K562 (cell line): ENCODE data around the gene STAB1. TPM values are rescaled to one million over a fixed set of nuclear protein-coding genes. Genes with fewer than 3 reads are reported as not detected.

Experiments used
- ATAC-seq: fragments of 200-7000 bp; cut with Tn5 transposase; 3 replicates; pipeline ENCODE4 v1.9.1; 2020; ENCODE audit warnings: moderate library complexity
- BruUV-seq: library from RNA; stranded (reverse); fragments of 400-500 nt; replicated peaks from 2 replicates; lab custom pipeline; 2021; lab: Mats Ljungman, UMichigan
- CTCF ChIA-PET: fragments of 300-600 bp; formaldehyde crosslinking; extraction: SDS; loops from one replicate; lab custom pipeline; 2021; ENCODE audit warnings: low intra/inter-chr PET ratio; lab: Yijun Ruan, JAX
- POLR2A ChIA-PET: fragments of 300-600, 350-650 bp; sonication (Branson Sonifier 250); formaldehyde crosslinking; extraction: SDS; loops from one replicate; lab custom pipeline; 2021; ENCODE audit warnings: antibody characterized with exemption, inconsistent platforms; lab: Yijun Ruan, JAX
- DNase-seq, 4 experiments: peaks; one replicate each; pipeline versions ENCODE4 v3.0.0 to v3.0.0-alpha.2; 2011 to 2018; ENCODE audit warnings: low spot score in 3 of 4, mixed read lengths in 3 of 4; ENCODE audit errors: extremely low read depth in 1 of 4
- FAIRE-seq: peaks from 2 replicates; lab custom pipeline; 2011; peaks lifted over from hg19 to GRCh38; lab: Jason Lieb, UNC
- H2AFZ ChIP-seq: 2 replicates; pipeline ENCODE4 v1.6.0; 2011; ENCODE audit warnings: low read depth, low read length, control low read depth, inconsistent platforms
- H3K27ac ChIP-seq: fragments of 200-600 bp; 3 replicates; pipeline ENCODE4 v1.8.0; 2011; ENCODE audit warnings: low read depth, mild to moderate bottlenecking, control low read depth, inconsistent platforms, low read length, moderate library complexity, mixed read lengths; ENCODE audit errors: extremely low read depth
- H3K27me3 ChIP-seq, 2 experiments: fragments of 300-600 bp in 1 of 2; 2 replicates in 1 of 2; 3 replicates in 1 of 2; pipeline versions ENCODE4 v1.6.0 to v1.8.0; 2011; ENCODE audit warnings: inconsistent platforms in 2 of 2, low read length in 2 of 2, mild to moderate bottlenecking in 1 of 2, mixed read lengths in 1 of 2, moderate library complexity in 1 of 2; ENCODE audit not compliant: control insufficient read depth in 2 of 2, insufficient read depth in 2 of 2
- H3K36me3 ChIP-seq: fragments of 300-600 bp; 3 replicates; pipeline ENCODE4 v1.8.0; 2011; ENCODE audit warnings: mild to moderate bottlenecking, low read length, inconsistent platforms; ENCODE audit not compliant: control insufficient read depth, insufficient read depth
- H3K4me1 ChIP-seq, 2 experiments: fragments of 200-600 bp in 1 of 2; replicated peaks in 1 of 2; 2 replicates in 1 of 2; 3 replicates in 1 of 2; pipeline versions ENCODE4 v1.5.1 to v1.8.0; 2011; ENCODE audit warnings: inconsistent platforms in 2 of 2, low read length in 2 of 2, mild to moderate bottlenecking in 1 of 2, mixed read lengths in 1 of 2, moderate library complexity in 1 of 2; ENCODE audit not compliant: control insufficient read depth in 2 of 2, insufficient read depth in 2 of 2
- H3K4me2 ChIP-seq: 2 replicates; pipeline ENCODE4 v1.6.1; 2011; ENCODE audit warnings: low read length, control low read depth, inconsistent platforms, mixed read lengths; ENCODE audit not compliant: insufficient read depth
- H3K4me3 ChIP-seq: fragments of 200-600 bp; sonication (generic), shearing (Covaris generic); 2 replicates; pipeline ENCODE4 v1.5.1; 2016; ENCODE audit warnings: control low read depth, inconsistent platforms
- H3K79me2 ChIP-seq: fragments of 200-600 bp; 3 replicates; pipeline ENCODE4 v1.8.0; 2011; ENCODE audit warnings: low read length, inconsistent platforms; ENCODE audit not compliant: control insufficient read depth, insufficient read depth
- H3K9ac ChIP-seq, 2 experiments: 2 replicates each; pipeline versions ENCODE4 v1.6.0 to v1.6.1; 2011; ENCODE audit warnings: low read depth in 2 of 2, low read length in 2 of 2, control low read depth in 1 of 2, inconsistent platforms in 1 of 2, mild to moderate bottlenecking in 1 of 2, mixed read lengths in 1 of 2; ENCODE audit not compliant: insufficient read depth in 1 of 2
- H3K9me1 ChIP-seq: one replicate; pipeline ENCODE4 v1.6.0; 2011; ENCODE audit warnings: inconsistent platforms, mild to moderate bottlenecking, low read length, moderate library complexity; ENCODE audit not compliant: control insufficient read depth, insufficient read depth
- H3K9me3 ChIP-seq: replicated peaks from 2 replicates; pipeline ENCODE4 v1.5.1; 2011; ENCODE audit warnings: low read depth, low read length, inconsistent platforms; ENCODE audit not compliant: control insufficient read depth, insufficient read depth
- H4K20me1 ChIP-seq: replicated peaks from 2 replicates; pipeline ENCODE4 v1.6.1; 2011; ENCODE audit warnings: low read length, inconsistent platforms, mixed read lengths; ENCODE audit not compliant: control insufficient read depth, insufficient read depth
- C11orf30 ChIP-seq: fragments of 450-650 bp; IDR thresholded peaks from 2 replicates; pipeline ENCODE4 v1.6.1; 2016; ENCODE audit warnings: low read depth, mild to moderate bottlenecking
- CEBPG ChIP-seq, 3 experiments: fragments of 200-800 bp in 1 of 3; sonication (Bioruptor generic) in 1 of 3; sonication (generic) in 1 of 3; formaldehyde crosslinking in 1 of 3; IDR thresholded peaks in 2 of 3; conservative IDR thresholded peaks in 1 of 3; 2 replicates each; pipeline versions ENCODE4 v1.6.1 to v1.8.0; 2016 to 2022; ENCODE audit warnings: missing compliant biosample characterization in 2 of 3, missing genetic modification characterization in 2 of 3, mild to moderate bottlenecking in 1 of 3, missing genetic modification reagents in 1 of 3
- EGR1 ChIP-seq: fragments of 450-650 bp; conservative IDR thresholded peaks from 2 replicates; pipeline ENCODE4 v1.6.1; 2017; ENCODE audit warnings: mild to moderate bottlenecking
- LCOR ChIP-seq: sonication (generic); formaldehyde crosslinking; IDR thresholded peaks from 2 replicates; pipeline ENCODE4 v1.8.0; 2022; ENCODE audit warnings: mild to moderate bottlenecking, missing genetic modification reagents
- MAFG ChIP-seq: fragments of 450-650 bp; conservative IDR thresholded peaks from 2 replicates; pipeline ENCODE4 v1.6.1; 2016; ENCODE audit warnings: missing genetic modification characterization, missing compliant biosample characterization
- NCOA2 ChIP-seq, 2 experiments: fragments of 450-650 bp; IDR thresholded peaks; 2 replicates each; pipeline ENCODE4 v1.6.1; 2018; ENCODE audit warnings: mild to moderate bottlenecking in 2 of 2, moderate library complexity in 1 of 2; ENCODE audit not compliant: partially characterized antibody in 2 of 2
- NFE2 ChIP-seq: IDR thresholded peaks from 2 replicates; pipeline ENCODE4 v1.6.1; 2014; ENCODE audit warnings: antibody characterized with exemption, low read depth
- NFE2L1 ChIP-seq: fragments of 450-650 bp; IDR thresholded peaks from 2 replicates; pipeline ENCODE4 v1.6.1; 2016; ENCODE audit warnings: missing genetic modification characterization, low read depth, mild to moderate bottlenecking, missing compliant biosample characterization, moderate library complexity, borderline replicate concordance
- VEZF1 ChIP-seq: fragments of 200-800 bp; sonication (Bioruptor generic); IDR thresholded peaks from 2 replicates; pipeline ENCODE4 v1.6.1; 2017; ENCODE audit warnings: missing genetic modification characterization, missing compliant biosample characterization
- ZBTB12 ChIP-seq: fragments of 250-450 bp; sonication (Bioruptor Pico); IDR thresholded peaks from 2 replicates; pipeline ENCODE4 v1.4.0; 2020
- ZNF316 ChIP-seq: fragments of 450-650 bp; IDR thresholded peaks from 2 replicates; pipeline ENCODE4 v1.6.1; 2016
- ZNF324 ChIP-seq: fragments of 250-450 bp; sonication (Bioruptor Pico); IDR thresholded peaks from 2 replicates; pipeline ENCODE4 v1.4.0; 2020; ENCODE audit warnings: mild to moderate bottlenecking
- WGBS: fragments of 100-300 bp; shearing (Covaris generic); methylation state at CpG from one replicate; pipeline ENCODE4 v1.1.6; 2016; ENCODE audit warnings: low coverage, mixed read lengths; ENCODE audit not compliant: insufficient coverage; ENCODE audit errors: missing lambda C conversion rate; 5-methylcytosine and 5-hydroxymethylcytosine counted together
- in situ Hi-C: fragments of 300-500 bp; cut with MboI; formaldehyde crosslinking; loops from 4 replicates; pipeline ENCODE4 v1.15.0; 2018; ENCODE audit warnings: inconsistent platforms, mixed read lengths
- intact Hi-C: fragments of 100-400 bp; cut with micrococcal nuclease; formaldehyde crosslinking; loops from 2 replicates; pipeline ENCODE4 v1.14.2; 2022
- polyA plus RNA-seq, 8 experiments: library from polyadenylated mRNA; depleted of rRNA in 4 of 8; stranded (reverse) in 5 of 8; unstranded in 3 of 8; fragments of >200 nt; fragmentation: Nextera tagmentation in 2 of 8; fragmentation: Illumina TruSeq in 1 of 8; extraction: Ambion mirVana in 2 of 8; extraction: Trizol in 1 of 8; gene quantifications; 2 replicates each; pipeline versions ENCODE4 v1.2.1 to v1.2.3, GENCODE V29; 2011 to 2014; ENCODE audit warnings: inconsistent platforms in 1 of 8, missing spikeins in 1 of 8
- total RNA-seq, 7 experiments: library from RNA; depleted of rRNA in 6 of 7; stranded (reverse); fragments of >200 nt in 6 of 7; fragmentation: Illumina TruSeq in 2 of 7; extraction: Trizol in 2 of 7; gene quantifications; 2 replicates each; pipeline versions ENCODE4 v1.2.1 to v1.2.3, GENCODE V29; 2011 to 2021; ENCODE audit warnings: low replicate concordance in 1 of 7

Gene STAB1
- total and polyA plus RNA-seq, 9 of the 15 experiments (the other 6 are each of a cell fraction or from before 2014, with no cell fraction given) = 0.20 to 3.9 (median 1.2) TPM

- in situ Hi-C loops = no loop called here
- Histone ChIP-seq H3K9me1 (no peaks in the 10 kb centered on the region), H3K4me2 (no peak overlapping the region), H4K20me1 (no peaks in the 10 kb centered on the region), H3K4me3 (no peak overlapping the region), H3K27me3 (no peaks in the 10 kb centered on the region), H3K9ac (peak overlapping the region in 1 of 2 experiments; percentile 55; a peak in 2 of 4 replicates), H3K4me1 (peaks cover 5 to 52% of the 10 kb centered on the region in 2 experiments; a peak in 3 of 5 replicates), H3K36me3 (no peaks in the 10 kb centered on the region), H2AFZ (0 out of 2 replicates have a peak overlapping the region, but pooled peaks have one; percentile 4), H3K79me2 (no peaks in the 10 kb centered on the region), H3K27ac (no peak overlapping the region), H3K9me3 (no peaks in the 10 kb centered on the region)
- no peak for TF ChIP-seq LCOR (CRISPR knock-in tag)
- TF ChIP-seq ZNF324 (CRISPR knock-in tag) = no peak
- peak; percentile 62 for TF ChIP-seq C11orf30
- 0 out of 2 replicates have a peak, but pooled peaks have one; percentile 19 for TF ChIP-seq MAFG (tag)
- TF ChIP-seq NFE2L1 (tag) = no peak
- peak; percentile 55 for TF ChIP-seq ZNF316
- TF ChIP-seq CEBPG (CRISPR knock-in tag; IDR thresholded peaks at IDR 0.05) = no peak
- TF ChIP-seq CEBPG (tag; conservative IDR thresholded peaks at IDR 0.05 in 1 of 2, IDR thresholded peaks at IDR 0.05 in 1 of 2) = no peak
- TF ChIP-seq NCOA2 (IDR thresholded peaks at IDR 0.05; ENCODE audit: partially characterized antibody in 2 of 2) = no peak
- TF ChIP-seq NFE2 = peak; percentile 56; the same call in 1 of the 2 replicates
- peak; percentile 72 for TF ChIP-seq VEZF1 (CRISPR knock-in tag)
- no peak for TF ChIP-seq ZBTB12 (CRISPR knock-in tag)
- TF ChIP-seq EGR1 = peak; percentile 45; the same call in 1 of the 2 replicates
- intact Hi-C loops = no loop called here
- no peak for FAIRE-seq
- POLR2A ChIA-PET = interaction anchor here (0.6 to 1.5 kb wide), 3 partner anchors 8 to 246 kb away, joined by 3 to 5 read pairs (median 4); no protein-coding TSS in a partner anchor
- DNase-seq = peak; percentile 21 to 47 (median 36)
- 36% methylated on average over 20 of the region's 24 CpGs for WGBS
- CTCF ChIA-PET = no interaction called here
- ATAC-seq = peak; percentile 14; the same call in 2 of the 3 replicates
- BruUV-seq = no TSS peak
Observed at GRCh38 chr3:52498137-52499054, 3.3 kb downstream of the STAB1 start.
